NCI-H82 (cell line): ENCODE measurements around the gene DNMT3A.

Experiments used
- DNase-seq: peaks from one replicate; lab custom pipeline; 2025; lab: John Stamatoyannopoulos, UW

DNMT3A gene

GRCh38 chr2:25257032-25257552 lies 84.6 kb downstream of the DNMT3A start:
- peak; percentile 58 for DNase-seq

- DNase-seq = peak; percentile 44
Observed at GRCh38 chr2:25256488-25256875, 85.2 kb downstream of the DNMT3A start.

GRCh38 chr2:25255745-25256487 lies 85.8 kb downstream of the DNMT3A start:
- no peak for DNase-seq

GRCh38 chr2:25254961-25255360 lies 86.8 kb downstream of the DNMT3A start:
- DNase-seq = no peak

- no peak for DNase-seq
Observed at GRCh38 chr2:25253153-25253626, 88.5 kb downstream of the DNMT3A start.

- DNase-seq = peak; percentile 98
Observed at GRCh38 chr2:25252291-25253152, 89.2 kb downstream of the DNMT3A start.

- DNase-seq = peak; percentile 76
Observed at GRCh38 chr2:25251422-25252273, 90.1 kb downstream of the DNMT3A start.

- peak; percentile 69 for DNase-seq
Observed at GRCh38 chr2:25251071-25251421, 90.7 kb downstream of the DNMT3A start.

GRCh38 chr2:25250331-25251070 lies 91.2 kb downstream of the DNMT3A start:
- DNase-seq = peak; percentile 52

- no peak for DNase-seq
Observed at GRCh38 chr2:25249785-25250184, 91.9 kb downstream of the DNMT3A start.

- DNase-seq = no peak
Observed at GRCh38 chr2:25247792-25248512, 93.8 kb downstream of the DNMT3A start.

GRCh38 chr2:25246558-25247290 lies 95.0 kb downstream of the DNMT3A start:
- no peak for DNase-seq

GRCh38 chr2:25246001-25246400 lies 95.7 kb downstream of the DNMT3A start:
- DNase-seq = no peak

GRCh38 chr2:25245141-25245540 lies 96.6 kb downstream of the DNMT3A start:
- DNase-seq = no peak

GRCh38 chr2:25243995-25244394 lies 97.7 kb downstream of the DNMT3A start:
- no peak for DNase-seq

GRCh38 chr2:25241452-25241851 lies 100.3 kb downstream of the DNMT3A start:
- no peak for DNase-seq

GRCh38 chr2:25240636-25241035 lies 101.1 kb downstream of the DNMT3A start:
- DNase-seq = no peak

GRCh38 chr2:25238920-25239319 lies 102.8 kb downstream of the DNMT3A start:
- no peak for DNase-seq

GRCh38 chr2:25237764-25238163 lies 104.0 kb downstream of the DNMT3A start:
- DNase-seq = no peak

GRCh38 chr2:25236736-25237135 lies 105.0 kb downstream of the DNMT3A start:
- DNase-seq = no peak
